ENCODE results near the gene PLIN4.
"Not testable (repeated sequence)": the region's sequence is repeated elsewhere in the genome, so short reads cannot be mapped to it uniquely, and the experiment has no call there.

Gene PLIN4, protein sequence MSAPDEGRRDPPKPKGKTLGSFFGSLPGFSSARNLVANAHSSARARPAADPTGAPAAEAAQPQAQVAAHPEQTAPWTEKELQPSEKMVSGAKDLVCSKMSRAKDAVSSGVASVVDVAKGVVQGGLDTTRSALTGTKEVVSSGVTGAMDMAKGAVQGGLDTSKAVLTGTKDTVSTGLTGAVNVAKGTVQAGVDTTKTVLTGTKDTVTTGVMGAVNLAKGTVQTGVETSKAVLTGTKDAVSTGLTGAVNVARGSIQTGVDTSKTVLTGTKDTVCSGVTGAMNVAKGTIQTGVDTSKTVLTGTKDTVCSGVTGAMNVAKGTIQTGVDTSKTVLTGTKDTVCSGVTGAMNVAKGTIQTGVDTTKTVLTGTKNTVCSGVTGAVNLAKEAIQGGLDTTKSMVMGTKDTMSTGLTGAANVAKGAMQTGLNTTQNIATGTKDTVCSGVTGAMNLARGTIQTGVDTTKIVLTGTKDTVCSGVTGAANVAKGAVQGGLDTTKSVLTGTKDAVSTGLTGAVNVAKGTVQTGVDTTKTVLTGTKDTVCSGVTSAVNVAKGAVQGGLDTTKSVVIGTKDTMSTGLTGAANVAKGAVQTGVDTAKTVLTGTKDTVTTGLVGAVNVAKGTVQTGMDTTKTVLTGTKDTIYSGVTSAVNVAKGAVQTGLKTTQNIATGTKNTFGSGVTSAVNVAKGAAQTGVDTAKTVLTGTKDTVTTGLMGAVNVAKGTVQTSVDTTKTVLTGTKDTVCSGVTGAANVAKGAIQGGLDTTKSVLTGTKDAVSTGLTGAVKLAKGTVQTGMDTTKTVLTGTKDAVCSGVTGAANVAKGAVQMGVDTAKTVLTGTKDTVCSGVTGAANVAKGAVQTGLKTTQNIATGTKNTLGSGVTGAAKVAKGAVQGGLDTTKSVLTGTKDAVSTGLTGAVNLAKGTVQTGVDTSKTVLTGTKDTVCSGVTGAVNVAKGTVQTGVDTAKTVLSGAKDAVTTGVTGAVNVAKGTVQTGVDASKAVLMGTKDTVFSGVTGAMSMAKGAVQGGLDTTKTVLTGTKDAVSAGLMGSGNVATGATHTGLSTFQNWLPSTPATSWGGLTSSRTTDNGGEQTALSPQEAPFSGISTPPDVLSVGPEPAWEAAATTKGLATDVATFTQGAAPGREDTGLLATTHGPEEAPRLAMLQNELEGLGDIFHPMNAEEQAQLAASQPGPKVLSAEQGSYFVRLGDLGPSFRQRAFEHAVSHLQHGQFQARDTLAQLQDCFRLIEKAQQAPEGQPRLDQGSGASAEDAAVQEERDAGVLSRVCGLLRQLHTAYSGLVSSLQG (N-terminal part only)

GRCh38 chr19:4518345-4519171 is at the start of gene PLIN4:
Gene PLIN4 (minus strand): TSS chr19:4518486. CDS start chr19:4518272, 214 bp downstream.
- no peak for DNase-seq
- in situ Hi-C loops (cut with HindIII; ENCODE audit: low pct_ligation_motif_present, low pct_unique_long_range_greater_than_20kb, low sequenced_read_pairs) = no loop called here

- DNase-seq = peak; percentile 57
- in situ Hi-C loops (cut with HindIII; ENCODE audit: low pct_ligation_motif_present, low pct_unique_long_range_greater_than_20kb, low sequenced_read_pairs) = no loop called here
Observed at GRCh38 chr19:4567584-4568071, 49.3 kb upstream of the PLIN4 start.

DNA sequence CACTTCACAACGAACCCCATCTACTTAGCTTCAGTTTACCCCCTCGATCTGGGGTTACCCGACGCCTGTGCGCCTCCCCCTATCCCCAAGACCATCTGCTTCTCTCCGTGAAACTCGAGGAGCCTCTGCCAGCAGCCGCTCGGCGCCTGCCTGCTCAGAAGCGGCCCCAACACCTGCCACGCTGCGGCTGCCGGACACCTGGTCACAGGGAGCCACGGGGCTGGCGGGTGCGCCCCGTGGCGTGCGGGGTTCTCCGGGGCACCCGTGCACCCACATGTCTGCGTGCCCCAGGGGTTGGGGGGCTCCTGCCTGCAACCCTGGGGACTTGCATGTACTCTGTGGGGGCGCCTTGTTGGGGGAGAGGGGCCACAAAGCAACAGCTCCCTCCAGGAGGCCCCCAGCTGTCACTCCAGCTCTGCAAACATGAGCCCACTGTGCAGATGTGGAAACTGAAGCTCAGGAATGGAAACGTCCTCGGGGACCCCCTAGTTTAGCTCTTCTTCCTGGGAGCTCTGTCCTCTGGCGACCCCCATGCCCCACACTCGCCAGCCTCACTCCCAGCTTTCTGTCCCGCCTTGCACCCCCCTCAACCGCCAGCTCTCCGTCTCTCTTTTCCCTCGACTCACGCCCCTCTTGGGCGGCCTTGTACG is 48.2 kb upstream of the PLIN4 start:
- in situ Hi-C loops (cut with HindIII; ENCODE audit: low pct_ligation_motif_present, low pct_unique_long_range_greater_than_20kb, low sequenced_read_pairs) = no loop called here
- no peak for DNase-seq

- DNase-seq; in situ Hi-C loops (cut with HindIII; ENCODE audit: low pct_ligation_motif_present, low pct_unique_long_range_greater_than_20kb, low sequenced_read_pairs): not testable (repeated sequence)
Observed at GRCh38 chr19:4563562-4563961, 45.3 kb upstream of the PLIN4 start.

DNA sequence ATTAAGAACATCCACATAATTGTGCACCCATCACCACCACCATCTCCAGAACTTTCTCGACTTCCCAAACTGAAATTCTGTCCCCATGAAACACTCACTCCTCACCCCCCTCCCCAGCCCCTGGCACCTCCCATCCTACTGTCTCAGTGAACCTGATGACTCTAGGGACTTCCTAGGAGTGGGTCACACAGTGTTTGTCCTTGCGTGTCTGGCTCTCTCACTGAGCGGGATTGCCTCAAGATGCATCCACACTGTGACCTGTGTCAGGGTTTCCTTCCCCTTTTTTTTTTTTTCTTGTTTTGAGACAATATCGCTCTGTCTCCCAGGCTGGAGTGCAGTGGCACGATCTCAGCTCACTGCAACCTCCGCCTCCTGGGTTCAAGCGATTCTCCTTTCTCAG is 43.8 kb upstream of the PLIN4 start:
- DNase-seq; in situ Hi-C loops (cut with HindIII; ENCODE audit: low pct_ligation_motif_present, low pct_unique_long_range_greater_than_20kb, low sequenced_read_pairs): not testable (repeated sequence)

DNA sequence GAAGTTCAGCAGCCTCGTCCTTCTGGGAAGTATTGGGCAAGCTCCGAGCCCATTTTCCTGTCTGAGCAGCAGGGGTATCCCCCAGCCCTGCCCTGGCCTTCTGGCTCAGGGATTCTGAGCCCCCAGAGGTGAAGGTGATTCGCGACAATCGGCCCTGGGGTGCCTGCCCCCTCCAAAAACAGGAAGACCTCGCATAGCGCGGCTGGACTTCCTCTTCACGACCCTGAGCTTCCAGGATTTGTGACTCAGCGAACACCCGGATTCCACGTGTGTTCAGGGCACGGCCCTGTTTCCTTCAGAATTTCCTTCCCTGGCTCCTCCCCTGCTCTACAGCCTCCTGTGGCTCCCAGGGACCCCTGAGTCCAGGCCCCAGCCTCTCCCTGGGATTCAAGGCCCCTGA is 41.3 kb upstream of the PLIN4 start, which contains the start of gene SEMA6B:
Gene SEMA6B (minus strand): TSS at position 116 of the 400 bp plus-strand sequence. CDS start 1,227 bp downstream, outside the sequence.
- in situ Hi-C loops (cut with HindIII; ENCODE audit: low pct_ligation_motif_present, low pct_unique_long_range_greater_than_20kb, low sequenced_read_pairs) = no loop called here

GRCh38 chr19:4557971-4558941 is 40.0 kb upstream of the PLIN4 start:
- peak; percentile 34 for DNase-seq
- in situ Hi-C loops (cut with HindIII; ENCODE audit: low pct_ligation_motif_present, low pct_unique_long_range_greater_than_20kb, low sequenced_read_pairs) = no loop called here

More for the DNA sequence above, 41.3 kb upstream of the PLIN4 start, which contains the start of gene SEMA6B:
- no peak for DNase-seq

- DNase-seq = no peak
- in situ Hi-C loops (cut with HindIII; ENCODE audit: low pct_ligation_motif_present, low pct_unique_long_range_greater_than_20kb, low sequenced_read_pairs) = no loop called here
Observed at GRCh38 chr19:4557144-4557970, 39.1 kb upstream of the PLIN4 start.

DNA sequence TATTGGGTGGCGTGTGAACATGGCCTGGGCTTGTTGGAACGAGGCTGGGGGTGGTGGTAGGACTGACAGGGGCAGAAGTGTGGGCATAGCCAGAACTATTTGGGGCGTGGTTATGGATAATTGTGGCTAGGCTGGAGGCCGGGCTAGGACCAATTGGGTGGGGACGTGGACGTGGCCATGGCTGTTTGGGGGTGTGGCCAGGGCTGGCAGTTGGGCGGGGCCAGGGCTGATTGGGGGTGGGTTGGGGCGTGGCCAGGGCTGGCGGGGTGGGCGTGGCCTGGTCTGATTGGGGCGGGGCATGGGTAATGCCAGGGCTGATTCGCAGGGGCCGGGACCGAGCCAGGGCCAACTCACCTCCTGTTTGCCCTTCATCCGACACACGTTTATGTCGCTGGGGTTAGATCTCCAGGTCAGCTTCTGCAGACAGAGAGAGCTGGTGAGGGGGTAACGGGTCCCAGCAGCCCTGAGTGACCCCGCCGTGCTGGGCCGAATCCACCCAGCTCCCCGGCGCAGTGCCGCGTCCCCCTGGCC is 38.4 kb upstream of the PLIN4 start:
- peak; percentile 11 for DNase-seq
- in situ Hi-C loops (cut with HindIII; ENCODE audit: low pct_ligation_motif_present, low pct_unique_long_range_greater_than_20kb, low sequenced_read_pairs) = no loop called here

DNA sequence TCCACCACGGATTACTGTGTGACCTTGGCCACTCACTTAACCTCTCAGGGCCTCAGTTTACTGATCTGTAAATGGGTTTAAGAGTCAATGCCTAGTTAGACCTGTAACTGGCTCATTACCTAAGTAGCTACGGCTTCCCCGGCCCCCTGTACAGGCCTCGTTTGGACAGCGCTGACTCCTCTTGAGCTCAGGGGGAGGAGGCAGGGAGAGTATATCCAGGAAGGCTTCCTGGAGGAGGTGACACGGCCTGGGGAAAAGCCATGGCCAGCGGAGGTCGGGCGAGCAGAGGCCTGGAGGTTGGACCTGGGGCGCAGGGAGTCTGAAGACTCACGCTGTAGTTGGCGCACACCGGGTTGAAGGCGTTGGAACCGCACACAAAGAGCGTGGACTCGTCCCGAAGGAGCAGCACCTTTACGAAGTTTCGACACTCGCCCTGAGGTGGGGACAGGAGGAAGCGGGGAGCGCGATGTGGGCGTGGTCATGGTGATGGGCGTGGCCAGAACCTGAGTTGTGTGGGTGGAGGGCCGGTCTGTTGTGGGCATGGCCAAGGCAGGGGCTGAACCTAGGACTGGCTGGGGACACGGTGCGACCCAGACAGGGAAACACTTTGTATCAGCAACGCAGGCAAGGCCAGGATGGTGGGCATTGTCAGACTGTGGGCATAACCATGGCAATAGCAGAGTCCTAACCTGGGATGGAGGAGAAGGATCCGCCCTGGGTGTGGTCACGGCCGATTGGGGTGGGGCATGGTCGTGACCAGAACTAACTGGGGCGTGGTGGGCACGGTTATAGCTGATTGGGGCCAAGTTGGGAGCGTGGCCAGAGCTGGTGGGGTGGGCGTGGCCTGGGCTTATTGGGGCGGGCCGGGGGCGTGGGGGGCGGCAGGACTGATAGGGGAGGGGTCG is 37.6 kb upstream of the PLIN4 start:
- in situ Hi-C loops (cut with HindIII; ENCODE audit: low pct_ligation_motif_present, low pct_unique_long_range_greater_than_20kb, low sequenced_read_pairs) = no loop called here
- DNase-seq = no peak

DNA sequence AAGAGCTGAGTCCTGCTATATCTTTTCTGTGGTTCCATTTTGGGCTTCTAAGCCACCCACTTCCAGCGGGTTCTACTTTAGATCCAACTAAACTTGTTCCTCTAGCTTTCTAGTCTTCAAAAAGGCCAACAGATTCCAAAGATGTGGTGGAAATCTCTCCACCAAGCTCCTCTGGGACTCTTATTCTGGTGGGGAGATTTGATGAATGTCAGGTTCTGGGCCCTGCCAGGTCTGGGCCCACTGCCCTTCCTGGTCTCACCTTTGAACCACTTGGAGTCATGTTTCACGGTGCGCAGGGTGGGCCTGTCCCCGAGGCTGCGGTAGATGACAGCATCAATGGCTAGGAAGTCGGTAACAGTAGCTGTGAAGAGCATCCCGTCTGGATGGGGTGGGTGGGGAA is 36.4 kb upstream of the PLIN4 start:
- in situ Hi-C loops (cut with HindIII; ENCODE audit: low pct_ligation_motif_present, low pct_unique_long_range_greater_than_20kb, low sequenced_read_pairs) = no loop called here
- DNase-seq = no peak

GRCh38 chr19:4553775-4554174 is 35.5 kb upstream of the PLIN4 start:
- in situ Hi-C loops (cut with HindIII; ENCODE audit: low pct_ligation_motif_present, low pct_unique_long_range_greater_than_20kb, low sequenced_read_pairs) = no loop called here

GRCh38 chr19:4553092-4553695 is 34.9 kb upstream of the PLIN4 start:
- in situ Hi-C loops (cut with HindIII; ENCODE audit: low pct_ligation_motif_present, low pct_unique_long_range_greater_than_20kb, low sequenced_read_pairs) = no loop called here
- DNase-seq = no peak

More at GRCh38 chr19:4553775-4554174, 35.5 kb upstream of the PLIN4 start:
- DNase-seq = no peak

DNA sequence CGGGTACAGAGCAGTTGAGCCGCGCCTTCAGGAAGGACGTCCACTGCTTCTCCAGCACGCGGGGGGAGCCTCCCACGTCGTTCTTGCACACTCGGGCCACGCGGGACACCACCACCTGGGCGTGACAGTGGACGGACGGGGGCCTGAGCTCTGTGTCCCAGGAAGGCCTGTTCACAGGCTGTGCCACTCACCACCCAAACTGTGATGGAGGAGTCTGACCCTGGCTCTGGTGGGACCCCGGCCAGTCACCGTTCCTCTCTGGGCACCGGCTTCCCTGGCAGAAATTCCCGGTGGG is 34.2 kb upstream of the PLIN4 start:
- no peak for DNase-seq
- in situ Hi-C loops (cut with HindIII; ENCODE audit: low pct_ligation_motif_present, low pct_unique_long_range_greater_than_20kb, low sequenced_read_pairs) = no loop called here

All from ACHN (cell line).